Measurements from ENCODE around the gene TMEM214.

- no peak for TF ChIP-seq CTCF (IDR thresholded peaks at IDR 0.05)
- no peak for TF ChIP-seq POLR2A (IDR thresholded peaks at IDR 0.05)
Observed at GRCh38 chr2:27014771-27015433, 17.9 kb upstream of the TMEM214 start.
